Stimulated activated CD8-positive, alpha-beta memory T cell treated with anti-CD3 and anti-CD28 coated beads, Interleukin-7, amount 100 ng/mL, for 4 hours (primary cell): ENCODE measurements around the gene EPB41L2.
"Not testable (repeated sequence)": the region's sequence is repeated elsewhere in the genome, so short reads cannot be mapped to it uniquely, and the experiment has no call there.

Source experiments
- DNase-seq, 2 donors: peaks; one replicate each; pipeline ENCODE4 v3.0.0-alpha.2; 2020; ENCODE audit warnings: low read depth in 2 of 2

The EPB41L2 gene

DNA sequence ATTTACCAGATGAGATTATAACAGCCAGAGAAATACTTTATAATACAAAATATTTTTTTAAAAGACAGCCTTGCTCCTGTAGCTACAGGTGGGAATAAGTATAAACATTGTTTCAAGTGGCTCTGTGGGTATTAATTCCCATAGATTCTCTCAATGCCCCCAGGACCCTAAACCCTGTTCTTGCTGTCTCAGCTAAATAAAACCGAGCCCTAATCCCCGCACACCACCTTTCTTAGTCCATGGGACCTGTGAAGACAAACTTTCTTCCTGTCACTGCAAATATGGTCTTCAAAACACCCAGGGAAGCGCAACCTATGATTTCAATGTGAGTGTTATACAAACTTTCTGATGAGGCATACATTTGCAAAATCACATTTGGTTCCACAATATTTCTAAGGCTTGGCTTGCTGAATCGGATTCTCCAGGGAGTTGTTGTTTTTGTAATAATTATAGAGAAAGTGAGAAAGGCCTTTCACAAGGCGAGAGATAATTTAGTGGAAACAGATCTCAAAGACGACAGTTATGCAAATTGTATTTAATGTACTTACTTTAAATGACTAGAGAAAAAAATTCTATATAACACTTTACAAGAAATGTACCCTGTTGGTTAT is 224.7 kb downstream of the EPB41L2 start:
- DNase-seq, result no peak

DNA sequence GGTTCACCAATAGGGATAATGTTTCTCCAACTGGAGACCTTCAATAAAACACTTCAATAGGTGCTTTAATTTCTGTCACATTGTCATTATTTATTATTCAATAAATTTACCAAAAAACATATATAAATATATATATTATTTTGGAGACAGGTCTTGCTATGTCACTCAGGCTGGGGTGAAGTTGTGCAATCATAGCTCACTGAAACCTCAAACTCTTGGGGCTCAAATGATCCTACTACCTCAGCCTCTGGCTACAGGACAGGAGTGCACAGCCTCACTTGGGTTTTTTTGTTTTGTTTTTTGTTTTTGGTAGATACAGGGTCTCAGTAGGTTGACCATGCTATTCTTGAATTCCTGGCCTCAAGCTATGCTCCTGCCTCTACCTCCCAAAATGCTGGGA is 226.0 kb downstream of the EPB41L2 start:
- no peak for DNase-seq

DNA sequence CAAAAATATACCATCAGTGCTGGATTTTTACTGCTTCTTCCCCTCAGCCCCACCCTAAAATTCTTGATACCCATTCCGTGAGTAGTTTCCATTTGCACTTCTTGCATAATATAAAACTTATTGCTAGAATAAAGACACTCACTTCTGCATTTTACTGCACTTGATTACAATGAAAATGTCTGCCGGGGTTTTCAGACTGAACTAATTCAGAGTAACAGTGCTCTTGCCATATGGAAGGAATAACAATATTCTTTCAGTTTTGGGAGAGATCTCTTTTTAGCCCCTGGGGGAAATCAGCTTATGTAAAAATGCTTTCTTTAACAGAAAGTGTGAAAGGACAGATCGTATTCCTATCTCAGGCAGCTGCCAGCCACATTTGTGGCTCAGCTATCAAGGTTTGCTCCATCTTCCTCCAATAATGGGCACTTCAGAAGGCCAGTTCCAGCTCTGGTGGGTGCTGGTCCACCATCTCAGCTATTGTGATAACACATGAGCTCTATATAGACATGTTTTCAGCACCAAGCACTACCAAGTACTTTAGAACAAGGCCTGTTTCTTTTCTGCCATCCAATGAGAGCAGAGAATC is 226.9 kb downstream of the EPB41L2 start:
- DNase-seq, result no peak

DNA sequence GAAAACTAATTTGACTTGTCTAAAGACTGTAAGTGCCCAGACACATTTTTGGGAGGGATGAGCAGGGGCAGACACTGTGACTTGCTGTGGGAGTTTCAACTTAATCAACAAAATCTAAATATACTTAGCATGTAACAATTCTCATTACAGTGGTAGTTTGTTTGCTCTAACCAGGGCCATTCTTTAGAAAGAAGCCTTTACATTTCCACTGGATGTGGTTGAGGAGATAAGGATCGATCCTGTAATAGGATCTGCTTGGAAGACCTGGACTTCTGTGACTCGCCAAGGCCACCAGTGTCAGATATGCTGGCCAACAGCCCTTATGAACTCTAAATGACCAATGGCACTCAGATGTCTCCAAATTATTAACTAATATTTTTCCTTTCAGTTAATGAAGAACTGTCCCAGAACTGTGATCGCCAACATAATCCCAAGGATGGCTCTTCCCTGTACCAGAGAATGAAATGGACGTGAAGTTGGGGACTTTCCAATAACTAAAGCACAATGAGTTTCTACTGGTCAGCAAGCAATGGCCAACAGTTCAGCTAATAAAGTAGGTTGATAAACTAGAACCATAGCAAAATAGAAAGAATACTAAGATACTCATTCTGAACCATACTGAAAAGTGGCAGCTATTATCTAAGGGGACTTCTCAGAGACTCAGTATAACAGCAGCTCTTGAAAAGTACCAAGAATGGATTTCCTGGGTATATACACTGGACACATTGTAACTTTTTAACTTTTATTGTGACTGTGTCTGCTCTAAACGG is 228.4 kb downstream of the EPB41L2 start:
- DNase-seq, result no peak

DNA sequence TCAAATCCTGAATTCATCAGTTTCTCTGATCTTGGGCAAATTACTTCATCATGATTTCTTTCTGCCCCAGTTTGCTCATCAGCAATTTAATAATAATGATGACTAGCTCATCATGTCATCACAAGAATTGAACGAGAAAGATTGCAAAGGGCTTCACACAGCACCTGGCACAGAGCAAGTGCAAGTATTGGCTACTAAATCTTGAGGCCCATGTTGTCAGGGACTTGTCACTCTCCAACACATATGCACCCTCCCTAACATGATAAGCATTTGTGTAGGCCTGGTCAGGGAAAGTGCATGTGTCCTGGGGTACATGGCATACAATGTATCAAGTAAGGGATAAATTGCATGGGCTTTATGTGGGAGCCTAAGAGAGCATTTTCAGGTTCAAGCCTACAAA is 229.5 kb downstream of the EPB41L2 start:
- DNase-seq, result no peak

DNA sequence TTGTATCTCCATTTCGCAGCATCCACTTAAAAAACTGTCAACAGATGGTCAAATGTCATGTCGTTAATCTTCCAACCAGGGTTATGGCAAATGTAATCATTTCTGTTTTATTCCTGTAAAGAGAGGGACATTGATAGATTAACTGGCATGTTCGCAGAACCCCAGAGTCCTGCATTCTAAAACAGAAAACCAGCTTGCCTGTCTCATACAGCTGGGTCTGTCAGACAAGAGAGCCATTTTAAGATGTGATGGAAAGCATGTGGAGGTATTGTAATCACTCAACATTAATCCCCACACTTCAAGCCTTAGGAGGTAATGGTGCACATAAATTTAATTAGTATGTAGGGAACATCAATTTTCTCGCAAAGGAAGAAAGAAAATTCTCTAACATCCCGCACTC is 231.4 kb downstream of the EPB41L2 start:
- DNase-seq, result no peak

DNA sequence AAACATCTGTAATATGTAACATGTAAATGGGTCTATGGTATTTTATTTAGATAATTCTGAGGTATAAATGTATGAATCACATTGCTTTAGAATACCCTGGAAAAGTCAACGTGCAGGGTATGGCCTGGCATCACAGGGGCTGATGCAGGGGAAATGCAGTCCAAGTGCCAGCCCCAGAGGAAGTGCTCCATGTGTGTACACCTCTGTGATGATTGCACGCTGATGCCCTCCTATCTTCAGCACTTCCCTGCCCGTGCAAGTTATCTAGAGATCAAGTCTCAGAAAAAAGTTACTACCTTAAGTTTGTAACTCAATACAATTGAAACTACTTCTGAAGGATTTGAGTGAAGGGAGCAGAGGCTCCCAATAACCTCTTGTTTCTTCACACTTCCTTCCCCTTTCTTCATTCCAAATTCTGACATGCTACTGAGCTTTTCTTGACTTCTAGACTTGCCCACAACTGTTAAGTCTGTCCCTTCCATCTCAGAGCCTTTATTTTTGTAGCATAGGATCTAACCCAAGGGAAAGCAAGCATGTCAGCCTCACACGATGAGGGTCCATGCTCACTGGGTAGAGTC is 233.6 kb downstream of the EPB41L2 start:
- DNase-seq, result no peak

DNA sequence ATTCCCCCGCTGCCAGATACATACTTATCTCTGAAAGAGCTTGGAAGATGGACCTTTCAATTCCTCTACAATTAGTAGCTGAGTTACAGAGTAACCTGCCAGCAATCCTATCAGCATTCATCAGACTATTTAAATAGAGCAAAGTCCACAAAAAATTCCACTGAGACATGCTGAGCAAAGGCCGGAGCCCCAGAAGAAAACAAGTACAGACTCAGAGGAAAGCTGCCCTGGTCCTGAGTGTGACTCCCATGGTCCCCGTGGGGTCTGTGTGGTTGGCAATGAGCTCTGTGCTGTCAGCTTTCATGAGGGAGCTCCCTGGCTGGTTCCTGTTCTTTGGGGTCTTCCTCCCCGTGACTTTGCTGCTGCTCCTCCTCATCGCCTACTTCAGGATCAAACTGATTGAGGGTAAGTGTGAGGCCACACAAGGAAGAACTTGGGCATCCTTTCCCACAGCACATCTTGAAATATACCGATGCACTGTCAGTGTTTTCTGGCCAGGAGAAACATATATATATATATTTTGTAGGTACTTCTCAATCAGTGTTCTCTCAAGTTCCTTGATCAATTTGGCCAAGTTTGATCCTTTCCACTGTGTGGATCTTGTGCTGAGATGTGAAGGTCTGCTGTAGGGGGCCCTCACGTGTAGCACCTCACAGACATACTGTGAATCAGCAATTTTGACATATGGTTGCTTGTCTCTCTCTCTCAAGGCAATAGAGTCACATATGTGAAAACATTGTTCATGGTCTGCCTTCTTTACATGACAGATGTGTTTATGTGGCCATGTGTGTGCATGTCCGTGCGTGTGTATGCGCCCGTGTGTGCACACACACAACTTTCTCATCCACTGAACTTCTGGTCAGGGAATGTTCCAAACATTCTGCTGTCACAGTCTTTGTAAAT is 235.5 kb downstream of the EPB41L2 start, which contains the start of gene SMLR1:
Gene SMLR1 (plus strand): TSS at position 160 of the 903 bp plus-strand sequence. CDS start 8 bp downstream, at position 168.
- no peak for DNase-seq

DNA sequence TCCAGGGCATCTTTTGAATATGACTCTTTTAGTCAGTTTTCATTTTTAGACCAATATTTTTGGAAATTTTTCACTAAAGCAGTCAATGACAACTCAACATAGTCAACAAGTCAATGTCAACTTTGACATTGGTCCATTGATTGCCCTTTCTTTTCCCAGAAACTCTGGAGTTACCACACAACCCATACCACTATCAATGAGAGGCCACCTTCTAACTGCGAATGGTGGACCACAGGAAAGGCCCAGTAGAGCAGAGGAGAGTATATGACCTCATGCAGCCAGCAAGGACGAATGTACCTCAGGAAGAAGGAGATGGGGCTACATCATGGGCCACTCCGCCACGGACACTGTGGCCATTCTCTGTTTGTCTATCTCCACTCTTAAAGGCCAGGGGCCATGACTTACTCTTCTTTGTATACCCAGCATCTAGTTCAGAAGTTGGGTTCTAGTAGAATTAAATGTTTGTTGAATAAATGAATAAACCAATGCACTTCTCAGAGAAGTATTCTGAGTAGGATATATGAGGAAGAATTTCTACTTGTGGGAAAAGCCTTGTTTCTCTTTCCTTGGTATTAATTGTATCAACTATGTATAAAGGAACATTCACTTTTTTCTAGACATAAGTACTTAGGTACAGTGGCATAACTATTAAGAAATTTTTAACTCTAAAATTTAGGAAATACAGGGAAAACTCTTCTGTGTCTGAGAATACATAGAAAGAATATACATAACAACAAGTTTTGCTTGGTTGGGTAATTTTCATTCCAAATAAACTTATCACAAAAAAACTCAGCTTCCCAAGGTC is 236.4 kb downstream of the EPB41L2 start:
- DNase-seq, result no peak

DNA sequence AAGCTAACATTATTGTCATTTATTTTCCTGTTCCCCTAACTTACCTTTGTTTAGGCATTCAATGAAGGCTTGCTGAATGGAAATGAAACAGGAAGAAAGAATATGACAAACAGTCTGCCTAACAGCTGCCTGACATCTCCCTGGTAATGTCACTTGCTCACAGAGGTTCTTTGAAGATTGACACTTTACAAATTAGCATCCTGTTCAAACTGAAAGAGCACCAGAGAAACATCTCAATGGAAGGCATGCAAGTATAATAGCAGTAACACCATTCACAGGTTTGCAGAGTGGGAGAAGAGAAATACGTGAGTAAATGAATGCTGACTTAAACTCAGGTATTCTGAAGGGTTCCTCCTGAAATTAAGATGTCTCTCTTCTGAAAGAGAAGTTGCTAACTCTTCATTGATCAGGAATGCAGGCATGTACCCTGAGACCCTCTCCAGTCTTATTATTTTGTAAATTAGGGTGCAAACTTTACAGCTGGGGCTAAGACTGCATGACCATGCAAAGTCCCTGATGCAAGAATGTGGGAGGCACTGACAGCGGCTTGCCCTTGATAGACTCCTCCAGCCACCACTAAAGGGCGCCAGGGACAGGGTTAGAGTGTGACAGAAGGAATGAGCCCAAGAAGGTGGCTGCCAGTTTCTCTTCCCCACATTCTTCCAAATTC is 237.1 kb downstream of the EPB41L2 start:
- no peak for DNase-seq

DNA sequence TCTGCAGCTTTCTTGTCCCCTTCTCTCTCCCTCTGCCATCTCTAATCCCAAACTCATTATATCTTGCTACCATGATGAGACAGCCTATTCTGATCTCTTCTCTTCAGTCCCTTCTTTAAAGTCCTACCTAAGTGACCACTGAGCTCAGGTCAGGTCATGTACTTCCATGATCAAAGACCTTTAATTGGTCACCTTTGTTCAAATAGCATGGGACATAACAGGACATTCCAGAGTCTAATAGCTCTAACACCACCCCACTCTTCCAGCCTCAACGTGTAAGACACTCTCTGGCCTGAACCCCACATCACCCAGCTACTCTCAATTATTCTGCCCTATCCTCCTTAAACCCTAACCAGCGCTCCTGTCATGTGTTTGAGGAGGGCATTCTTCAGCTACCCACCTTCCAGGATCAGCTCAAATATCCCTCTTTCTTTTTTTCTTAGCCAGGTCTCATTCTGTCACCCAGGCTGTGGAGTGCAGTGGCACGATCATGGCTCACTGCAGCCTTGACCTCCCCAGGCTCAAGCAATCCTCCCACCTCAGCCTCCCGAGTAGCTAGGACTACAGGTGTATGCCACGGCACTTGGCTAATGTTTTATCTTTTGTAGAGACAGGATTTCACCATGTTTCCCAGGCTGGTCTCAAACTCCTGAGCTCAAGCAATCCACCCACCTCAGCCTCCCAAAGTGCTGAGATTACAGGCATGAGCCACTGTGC is 237.9 kb downstream of the EPB41L2 start:
- DNase-seq, result no peak

DNA sequence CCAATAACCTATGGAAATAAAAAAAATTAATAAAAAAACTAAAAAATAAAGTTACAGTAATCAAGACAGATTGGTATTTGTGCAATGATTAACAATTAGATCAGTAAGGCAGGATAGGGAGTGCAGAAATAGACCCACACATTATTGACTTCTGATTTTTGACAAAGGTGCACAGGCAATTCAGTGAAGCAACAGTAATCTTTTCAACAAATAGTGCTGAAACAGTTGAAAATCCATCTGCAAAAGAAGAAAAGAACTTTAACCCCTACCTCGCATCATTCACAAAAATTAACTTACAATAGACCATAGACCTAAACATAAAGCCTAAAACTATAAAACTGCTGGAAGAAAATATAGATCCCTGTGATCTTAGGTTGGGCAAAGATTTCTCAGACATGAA is 240.3 kb downstream of the EPB41L2 start:
- DNase-seq, result no peak

DNA sequence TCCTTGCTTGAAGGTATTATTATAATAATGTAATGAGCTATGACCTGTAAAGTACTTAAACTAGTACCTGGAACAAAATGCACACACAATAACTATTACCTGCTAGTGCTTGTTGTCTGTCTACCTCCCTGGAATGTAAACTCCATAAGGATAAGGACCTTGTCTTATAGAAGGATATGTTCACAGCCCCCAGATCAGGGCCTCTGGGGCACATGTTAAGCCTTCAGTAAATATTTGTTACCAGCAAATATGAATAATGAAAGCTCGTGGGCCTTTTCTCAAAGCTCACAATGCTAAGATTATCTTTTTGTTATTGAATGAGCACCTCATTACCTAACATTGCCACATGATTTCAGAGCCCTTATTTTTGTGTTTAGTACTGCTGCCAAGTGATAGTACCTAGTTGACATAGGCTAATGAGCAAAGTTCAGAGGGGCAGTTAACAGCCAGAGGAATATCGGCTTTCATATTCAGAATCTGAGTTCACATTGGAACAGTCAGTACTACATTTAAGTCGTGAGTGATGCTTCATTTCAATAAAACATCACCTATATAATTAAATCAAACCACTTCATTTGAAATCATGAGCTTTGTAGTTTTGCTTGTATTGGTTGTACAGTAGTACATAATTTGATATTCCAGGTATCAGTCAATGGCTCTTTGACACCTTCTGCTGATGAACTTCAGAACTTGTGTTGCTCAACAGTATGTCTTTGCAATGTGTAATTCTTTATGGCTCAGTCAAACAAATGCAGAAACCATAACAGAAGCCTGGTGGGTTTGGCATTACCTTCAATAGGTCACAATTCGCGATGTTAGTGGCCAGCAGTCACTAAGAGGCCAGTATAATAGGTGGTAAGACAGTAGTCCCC is 247.6 kb downstream of the EPB41L2 start:
- no peak for DNase-seq

DNA sequence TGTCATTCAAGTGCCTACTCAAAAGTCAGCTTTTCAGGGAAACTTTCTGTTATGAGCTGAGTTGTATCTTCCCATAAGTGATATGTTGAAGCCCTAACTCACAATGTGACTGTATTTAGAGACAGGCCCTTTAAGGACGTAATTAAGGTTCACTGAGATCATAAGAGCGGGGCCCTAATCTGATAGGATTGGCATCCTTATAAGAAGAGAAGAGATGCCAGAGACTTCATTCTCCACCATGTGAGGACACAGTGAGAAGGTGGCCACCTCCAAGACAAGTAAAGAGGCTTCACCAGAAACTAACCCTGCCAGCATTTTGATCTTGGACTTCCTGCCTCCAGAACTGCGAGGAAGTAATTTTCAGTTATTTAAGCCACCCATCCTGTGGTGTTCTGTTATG is 248.5 kb downstream of the EPB41L2 start:
- no peak for DNase-seq

DNA sequence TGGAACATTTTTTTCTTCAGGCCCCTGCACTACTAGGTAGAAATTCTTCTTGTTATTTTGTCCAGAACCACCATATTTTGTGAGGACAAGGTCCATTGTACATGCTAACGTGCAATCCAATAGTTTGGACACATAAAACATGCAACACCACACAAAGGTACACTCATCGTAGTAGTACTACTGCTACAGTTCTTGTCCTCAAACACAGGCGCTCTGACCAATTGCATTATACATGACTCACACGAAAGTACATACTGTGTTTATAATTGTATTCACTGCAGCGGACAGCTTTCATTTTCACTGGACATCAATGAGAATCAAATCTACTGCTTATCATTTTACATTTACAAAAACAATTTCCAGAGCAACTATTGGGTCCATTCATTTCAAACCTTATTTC is 251.1 kb downstream of the EPB41L2 start:
- no peak for DNase-seq

DNA sequence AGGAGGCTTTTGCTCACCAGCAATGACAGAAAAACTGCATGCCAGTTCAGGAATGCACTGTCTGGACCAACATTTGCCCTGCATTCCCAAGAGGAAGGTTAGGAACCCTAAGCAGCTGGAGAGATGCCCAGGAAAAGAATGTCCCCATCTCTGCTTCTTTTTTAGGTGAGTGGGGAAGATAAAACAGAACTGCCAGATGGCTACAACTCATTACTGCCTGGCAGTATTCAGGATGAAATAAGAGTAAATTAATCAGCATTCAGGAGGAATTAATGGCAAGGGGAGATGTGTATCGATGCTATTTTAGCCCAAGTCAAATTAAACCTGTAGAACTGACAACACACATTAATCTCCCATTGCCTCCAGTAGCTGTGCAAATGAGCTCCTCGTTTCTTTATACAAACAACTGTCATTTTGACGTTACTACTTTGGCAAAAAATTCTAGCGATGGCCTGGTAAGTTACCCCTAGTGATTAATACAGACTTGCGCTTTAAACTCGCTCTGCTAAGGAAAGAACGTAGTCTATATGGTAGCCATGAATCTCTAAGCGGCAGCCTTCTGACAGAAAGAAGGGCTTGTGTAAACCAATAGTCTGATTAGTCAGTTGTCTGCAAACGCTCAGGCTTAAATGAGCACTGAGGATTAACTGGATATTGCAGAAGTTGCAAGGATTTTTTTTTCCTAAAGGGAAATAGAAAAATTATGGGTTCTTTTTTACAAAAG is 252.6 kb downstream of the EPB41L2 start:
- DNase-seq, result no peak

DNA sequence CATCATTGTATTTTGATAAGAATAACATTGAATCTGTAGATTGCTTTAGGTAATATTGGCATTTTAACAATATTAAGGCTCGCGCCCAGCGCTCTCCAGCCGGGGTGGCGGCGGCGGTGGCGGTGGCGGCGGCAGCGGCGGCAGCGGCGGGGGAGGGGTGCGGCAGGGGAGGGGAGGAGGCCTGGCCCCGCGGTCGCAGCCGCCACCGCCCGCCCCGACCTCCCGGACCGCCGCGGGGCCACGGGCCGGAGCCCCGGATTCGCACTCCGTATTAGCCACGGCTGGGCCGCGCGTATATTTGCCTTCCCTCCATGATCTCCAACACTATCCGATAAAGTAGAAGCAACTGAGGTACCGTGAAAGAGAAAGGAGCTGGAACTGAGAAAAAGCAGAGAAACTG is 261.7 kb downstream of the EPB41L2 start:
- DNase-seq, result not testable (repeated sequence)

DNA sequence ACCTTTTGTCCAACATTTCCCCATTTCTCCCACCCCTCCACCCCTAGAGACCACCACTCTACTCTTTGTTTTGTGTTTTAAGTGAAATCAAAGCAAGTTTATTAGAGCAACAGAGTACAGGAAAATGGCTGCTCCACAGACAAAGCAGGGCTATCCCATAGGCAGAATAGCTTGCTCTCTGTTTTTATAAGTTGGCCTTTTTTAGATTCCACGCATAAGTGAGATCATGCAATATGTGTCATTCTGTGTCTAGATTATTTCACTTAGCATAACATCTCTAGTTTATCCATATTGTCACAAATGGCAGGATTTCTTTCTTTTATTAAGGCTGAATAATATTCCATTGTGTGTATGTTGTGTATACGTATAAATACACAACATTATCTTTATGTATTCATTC is 266.0 kb downstream of the EPB41L2 start:
- DNase-seq, result no peak
